Mucosa of rectum (tissue), 2 donors: ENCODE measurements around the gene PCDHGA11.
"Not testable (repeated sequence)": the region's sequence is repeated elsewhere in the genome, so short reads cannot be mapped to it uniquely, and the experiment has no call there.

Experiments used
- H3K27ac ChIP-seq, 2 donors: one replicate each; pipeline ENCODE4 v1.7.0; 2013; ENCODE audit warnings: inconsistent platforms in 2 of 2, low read depth in 2 of 2, low read length in 2 of 2
- H3K27me3 ChIP-seq, 2 donors: one replicate each; pipeline ENCODE4 v1.7.0; 2013; ENCODE audit warnings: low read length in 2 of 2; ENCODE audit not compliant: control insufficient read depth in 2 of 2, insufficient read depth in 2 of 2
- H3K36me3 ChIP-seq, 2 donors: one replicate each; pipeline ENCODE4 v1.7.0; 2013; ENCODE audit warnings: low read length in 2 of 2; ENCODE audit not compliant: control insufficient read depth in 2 of 2, insufficient read depth in 2 of 2
- H3K4me1 ChIP-seq, 2 donors: one replicate each; pipeline ENCODE4 v1.7.0; 2013; ENCODE audit warnings: low read length in 2 of 2, mild to moderate bottlenecking in 1 of 2; ENCODE audit not compliant: control insufficient read depth in 2 of 2, insufficient read depth in 2 of 2
- H3K4me3 ChIP-seq, 2 donors: one replicate each; pipeline ENCODE4 v1.7.0; 2013; ENCODE audit warnings: low read length in 2 of 2
- H3K9ac ChIP-seq, 2 donors: one replicate each; pipeline ENCODE4 v1.7.0; 2013; ENCODE audit warnings: low read length in 2 of 2, low read depth in 1 of 2, mild to moderate bottlenecking in 1 of 2
- H3K9me3 ChIP-seq, 2 donors: one replicate each; pipeline ENCODE4 v1.7.0; 2013; ENCODE audit warnings: low read length in 2 of 2; ENCODE audit not compliant: control insufficient read depth in 2 of 2
- donor health status: healthy.
- donor health status: Normal muscosa, but diverticular disease.

The PCDHGA11 gene

GRCh38 chr5:141420855-141421488 is at the start of gene PCDHGA11:
TSS of gene PCDHGA11 (plus strand) at chr5:141421051. CDS start at chr5:141421228, 177 bp downstream.
- H3K4me3 ChIP-seq: peak within 1 kb of the TSS; percentile 13 to 47
- no peaks in the 10 kb centered on the region for H3K27me3 ChIP-seq

GRCh38 chr5:141371572-141372475 is 49.0 kb upstream of the PCDHGA11 start:
- peaks cover 34 to 37% of the 10 kb centered on the region in 2 donors for H3K9me3 ChIP-seq

More at GRCh38 chr5:141420855-141421488, at the start of gene PCDHGA11:
- H3K36me3 ChIP-seq: no peaks in the 10 kb centered on the region
- H3K4me1 ChIP-seq: no peaks in the 10 kb centered on the region
- peaks cover 41 to 45% of the 10 kb centered on the region in 2 donors for H3K9me3 ChIP-seq
- no peak within 1 kb of the TSS for H3K27ac ChIP-seq
- H3K9ac ChIP-seq: no peak within 1 kb of the TSS

GRCh38 chr5:141373673-141374317 is 47.1 kb upstream of the PCDHGA11 start, which contains the start of gene PCDHGA6:
TSS of gene PCDHGA6 (plus strand) at chr5:141373891. CDS start at chr5:141374084, 193 bp downstream.
- Histone ChIP-seq H3K9me3 (peaks cover 34 to 37% of the 10 kb centered on the region in 2 donors), H3K9ac (no peak within 1 kb of the TSS), H3K4me3 (peak within 1 kb of the TSS in 1 of 2 donors; percentile 15)

More at GRCh38 chr5:141371572-141372475, 49.0 kb upstream of the PCDHGA11 start:
- H3K4me3 ChIP-seq: peak overlapping the region; percentile 11 to 14
- H3K9ac ChIP-seq: no peak overlapping the region
- H3K27ac ChIP-seq: no peak overlapping the region
- no peaks in the 10 kb centered on the region for H3K27me3 ChIP-seq
- no peaks in the 10 kb centered on the region for H3K4me1 ChIP-seq
- no peaks in the 10 kb centered on the region for H3K36me3 ChIP-seq

GRCh38 chr5:141374627-141375026 is 46.2 kb upstream of the PCDHGA11 start:
- H3K4me1 ChIP-seq: no peaks in the 10 kb centered on the region
- no peaks in the 10 kb centered on the region for H3K36me3 ChIP-seq
- peaks cover 34 to 37% of the 10 kb centered on the region in 2 donors for H3K9me3 ChIP-seq
- peak overlapping the region in 1 of 2 donors; percentile 15 for H3K4me3 ChIP-seq
- H3K27me3 ChIP-seq: no peaks in the 10 kb centered on the region
- H3K27ac ChIP-seq: no peak overlapping the region
- no peak overlapping the region for H3K9ac ChIP-seq

More at GRCh38 chr5:141373673-141374317, 47.1 kb upstream of the PCDHGA11 start, which contains the start of gene PCDHGA6:
- no peaks in the 10 kb centered on the region for H3K27me3 ChIP-seq
- no peaks in the 10 kb centered on the region for H3K36me3 ChIP-seq
- H3K27ac ChIP-seq: no peak within 1 kb of the TSS
- no peaks in the 10 kb centered on the region for H3K4me1 ChIP-seq

- H3K27ac ChIP-seq, H3K27me3 ChIP-seq: not testable (repeated sequence)
- H3K9me3 ChIP-seq: peaks cover 28 to 37% of the 10 kb centered on the region in 2 donors
Measured at GRCh38 chr5:141375444-141376155, 45.3 kb upstream of the PCDHGA11 start.

GRCh38 chr5:141382469-141383294 is 38.2 kb upstream of the PCDHGA11 start, which contains the start of gene PCDHGA7:
TSS of gene PCDHGA7 (plus strand) at chr5:141382742. CDS start at chr5:141382900, 158 bp downstream.
- Histone ChIP-seq H3K4me1 (no peaks in the 10 kb centered on the region), H3K27me3 (no peaks in the 10 kb centered on the region), H3K36me3 (no peaks in the 10 kb centered on the region), H3K27ac (no peak within 1 kb of the TSS), H3K9me3 (peaks cover 0 to 23% of the 10 kb centered on the region in 2 donors), H3K9ac (no peak within 1 kb of the TSS), H3K4me3 (peak within 1 kb of the TSS; percentile 5 to 29)

More at GRCh38 chr5:141375444-141376155, 45.3 kb upstream of the PCDHGA11 start:
- H3K9ac ChIP-seq, H3K4me3 ChIP-seq, H3K4me1 ChIP-seq, H3K36me3 ChIP-seq: not testable (repeated sequence)

GRCh38 chr5:141383345-141383744 is 37.5 kb upstream of the PCDHGA11 start:
- H3K4me1 ChIP-seq: no peaks in the 10 kb centered on the region
- no peak overlapping the region for H3K4me3 ChIP-seq
- no peaks in the 10 kb centered on the region for H3K27me3 ChIP-seq
- no peak overlapping the region for H3K9ac ChIP-seq
- H3K27ac ChIP-seq: no peak overlapping the region
- H3K36me3 ChIP-seq: no peaks in the 10 kb centered on the region
- peaks cover 2 to 25% of the 10 kb centered on the region in 2 donors for H3K9me3 ChIP-seq

- H3K9me3 ChIP-seq: peaks cover 8 to 39% of the 10 kb centered on the region in 2 donors
- H3K4me3 ChIP-seq: no peak overlapping the region
Measured at GRCh38 chr5:141384471-141385267, 36.2 kb upstream of the PCDHGA11 start.

More at GRCh38 chr5:141384471-141385267, 36.2 kb upstream of the PCDHGA11 start:
- Histone ChIP-seq H3K36me3 (no peaks in the 10 kb centered on the region), H3K27ac (no peak overlapping the region), H3K27me3 (no peaks in the 10 kb centered on the region), H3K9ac (no peak overlapping the region), H3K4me1 (no peaks in the 10 kb centered on the region)
